ENCODE data around the gene MBD6. TPM values are rescaled to one million over a fixed set of nuclear protein-coding genes. Genes with fewer than 3 reads are reported as not detected.

The MBD6 gene
- total and polyA plus RNA-seq, 2 of the 8 experiments (the other 6 are each of a cell fraction or from before 2014, with no cell fraction given) = 3.9 to 32.3 TPM

DNA sequence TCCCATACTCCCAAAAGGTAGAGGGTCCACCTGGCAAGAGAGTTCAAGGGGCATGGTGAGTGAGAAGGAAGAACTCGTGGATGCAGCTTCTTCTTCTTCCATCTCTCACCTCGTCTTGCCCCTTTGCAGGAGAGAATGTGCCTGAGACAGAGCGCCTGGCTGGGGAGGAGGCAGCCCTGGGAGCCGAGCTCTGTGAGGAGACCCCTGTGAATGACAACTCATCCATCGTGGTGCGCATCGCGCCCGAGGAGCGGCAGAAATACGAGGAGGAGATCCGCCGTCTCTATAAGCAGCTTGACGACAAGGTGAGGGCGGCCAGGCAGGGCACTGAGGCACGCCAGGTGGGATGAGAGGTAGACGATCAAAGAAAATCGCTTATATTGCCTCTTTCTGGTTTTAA lies 47.2 kb downstream of the MBD6 start:
- H2AFZ ChIP-seq (ENCODE audit: low read length) = no peak overlapping the region
- H3K9ac ChIP-seq (replicated peaks in 1 of 4; ENCODE audit: extremely low read depth in 1 of 4, low read depth in 3 of 4, low read length in 3 of 4) = no peak overlapping the region
- H3K56ac ChIP-seq (replicated peaks; ENCODE audit: insufficient read length, low read depth, low read length) = no peak overlapping the region
- 87% methylated on average over 18 of the region's 18 CpGs; no CpG with 5 or more reads in 1 of the 2 experiments for WGBS, 2 experiments (ENCODE audit: extremely low coverage in 1 of 2, insufficient coverage in 1 of 2, insufficient read length in 1 of 2, insufficient replicate concordance in 2 of 2, low coverage in 1 of 2, low lambda C conversion rate in 2 of 2, missing lambda C conversion rate in 1 of 2)
- H3K14ac ChIP-seq (ENCODE audit: insufficient read length) = no peak overlapping the region
- no peak overlapping the region for H3K4ac ChIP-seq (replicated peaks; ENCODE audit: insufficient read length, low read depth, low read length)
- no peaks in the 10 kb centered on the region for H3K79me2 ChIP-seq (ENCODE audit: control insufficient read depth in 1 of 2, insufficient read depth in 2 of 2, low read length in 2 of 2)
- DNase-seq (ENCODE audit: low read depth in 1 of 2, low spot score in 2 of 2) = no peak
- H3K18ac ChIP-seq (ENCODE audit: extremely low read depth, low read length) = no peak overlapping the region
- H4K91ac ChIP-seq (replicated peaks; ENCODE audit: insufficient read length, low read length) = no peak overlapping the region
- H2BK120ac ChIP-seq (replicated peaks; ENCODE audit: low read depth, low read length) = no peak overlapping the region
- H3K23me2 ChIP-seq (ENCODE audit: low read depth, low read length) = no peaks in the 10 kb centered on the region
- H2BK20ac ChIP-seq (ENCODE audit: low read length) = no peak overlapping the region
- H3K9me3 ChIP-seq (ENCODE audit: insufficient read depth in 2 of 2, low read depth in 1 of 2, low read length in 1 of 2) = no peaks in the 10 kb centered on the region
- H2BK12ac ChIP-seq (ENCODE audit: low read depth, low read length) = no peak overlapping the region
- no peak overlapping the region for H3K4me3 ChIP-seq (ENCODE audit: extremely low read depth in 1 of 4, insufficient read depth in 2 of 4, low read depth in 3 of 4, low read length in 4 of 4)
- no peak overlapping the region for H2BK5ac ChIP-seq (ENCODE audit: low read depth, low read length)
- H3K4me1 ChIP-seq (replicated peaks in 1 of 4; ENCODE audit: control insufficient read depth in 3 of 4, insufficient read depth in 4 of 4, low read length in 3 of 4) = no peaks in the 10 kb centered on the region
- no peak overlapping the region for H2AK5ac ChIP-seq (ENCODE audit: low read depth, low read length)
- ChIA-PET POLR2A (ENCODE audit: partially characterized antibody) (interaction anchor here (0.7 to 1.3 kb wide), 3 partner anchors 21 to 52 kb away, joined by 3 to 4 read pairs (median 3); partner anchors contain the start of gene PIP4K2C), CTCF (ENCODE audit: partially characterized antibody) (interaction anchor here (0.7 to 6.1 kb wide), 5 partner anchors 14 to 184 kb away, joined by 3 to 62 read pairs (median 3); partner anchors contain the start of gene B4GALNT1)
- H3K36me3 ChIP-seq (ENCODE audit: control insufficient read depth in 2 of 4, insufficient read depth in 4 of 4, low read length in 3 of 4) = peaks cover 12 to 62% (median 38%) of the 10 kb centered on the region in 4 experiments
- H4K8ac ChIP-seq (ENCODE audit: extremely low read depth, insufficient read depth, low read length) = no peak overlapping the region
- TF ChIP-seq TEAD4 (IDR thresholded peaks at IDR 0.05; ENCODE audit: low read depth, low read length) = no peak
- TF ChIP-seq BACH1 (IDR thresholded peaks at IDR 0.05; ENCODE audit: low read length) = no peak
- TF ChIP-seq HDAC6 (IDR thresholded peaks at IDR 0.05; ENCODE audit: low read depth, low read length) = no peak
- no peak for TF ChIP-seq SP2 (IDR thresholded peaks at IDR 0.05; ENCODE audit: low read length)
- TF ChIP-seq CHD1 (IDR thresholded peaks at IDR 0.05; ENCODE audit: low read depth, low read length) = no peak
- no peak for TF ChIP-seq RNF2 (IDR thresholded peaks at IDR 0.05; ENCODE audit: borderline replicate concordance, low read depth, low read length, missing control alignments, poor library complexity, severe bottlenecking)
- TF ChIP-seq RAD21 (IDR thresholded peaks at IDR 0.05 in 1 of 2, conservative IDR thresholded peaks at IDR 0.05 in 1 of 2; ENCODE audit: low read depth in 2 of 2, low read length in 2 of 2) = no peak
- no peak for TF ChIP-seq CBX5 (IDR thresholded peaks at IDR 0.05; ENCODE audit: low read depth, low read length)
- no peak for TF ChIP-seq TAF1 (IDR thresholded peaks at IDR 0.05; ENCODE audit: low read depth, low read length)
- TF ChIP-seq SRF (IDR thresholded peaks at IDR 0.05; ENCODE audit: low read depth, low read length) = no peak
- TF ChIP-seq NRF1 (IDR thresholded peaks at IDR 0.05; ENCODE audit: low read depth, low read length) = no peak
- no peak for TF ChIP-seq GTF2F1 (IDR thresholded peaks at IDR 0.05; ENCODE audit: borderline replicate concordance, low read depth, low read length)
- no peak for TF ChIP-seq FOSL1 (IDR thresholded peaks at IDR 0.05; ENCODE audit: insufficient read depth, low read depth, low read length)
- TF ChIP-seq BCL11A (IDR thresholded peaks at IDR 0.05; ENCODE audit: low read depth in 2 of 2, low read length in 2 of 2) = no peak
- TF ChIP-seq KDM1A (IDR thresholded peaks at IDR 0.05; ENCODE audit: borderline replicate concordance, low read length) = no peak
- no peaks in the 10 kb centered on the region for H3K27me3 ChIP-seq (replicated peaks in 1 of 4; ENCODE audit: control insufficient read depth in 3 of 4, extremely low read depth in 1 of 4, insufficient read depth in 3 of 4, low read length in 3 of 4)
- H3K4me2 ChIP-seq (ENCODE audit: insufficient read depth in 1 of 2, low read depth in 2 of 2, low read length in 2 of 2) = no peak overlapping the region
- H2BK15ac ChIP-seq (ENCODE audit: low read length) = no peak overlapping the region
- no peaks in the 10 kb centered on the region for H4K20me1 ChIP-seq (replicated peaks in 1 of 2; ENCODE audit: control insufficient read depth in 1 of 2, insufficient read depth in 2 of 2, low read length in 2 of 2)
- H3K27ac ChIP-seq (ENCODE audit: low read depth, low read length) = no peak overlapping the region
- no peak for FAIRE-seq
- H4K5ac ChIP-seq (ENCODE audit: insufficient read length, low read depth, low read length) = no peak overlapping the region
- no peak overlapping the region for H3K23ac ChIP-seq (ENCODE audit: insufficient read length)
- H3K79me1 ChIP-seq (ENCODE audit: low read depth, low read length) = no peaks in the 10 kb centered on the region

Measured in H1 (cell line).